H9 (cell line): ENCODE measurements around the gene DCX. TPM values are rescaled to one million over a fixed set of nuclear protein-coding genes. Genes with fewer than 3 reads are reported as not detected.
A peak's percentile ranks its signal among the peaks of the same experiment; 100 is the strongest.

Experiments used
- DNase-seq: peaks from one replicate; pipeline ENCODE4 v3.0.0-alpha.2; 2017
- H2AFZ ChIP-seq: one replicate; pipeline ENCODE4 v1.6.1; 2013; ENCODE audit warnings: mild to moderate bottlenecking, low read length, control low read depth, moderate library complexity
- H2AK5ac ChIP-seq: 2 replicates; pipeline ENCODE4 v1.6.1; 2013; ENCODE audit warnings: low read length, control low read depth, mixed read lengths; ENCODE audit not compliant: insufficient read length
- H2BK120ac ChIP-seq: one replicate; pipeline ENCODE4 v1.6.1; 2013; ENCODE audit warnings: low read depth, mild to moderate bottlenecking, low read length, control low read depth, inconsistent platforms; ENCODE audit not compliant: poor library complexity, severe bottlenecking
- H2BK12ac ChIP-seq: 2 replicates; pipeline ENCODE4 v1.6.1; 2013; ENCODE audit warnings: low read length, control low read depth, mixed read lengths, low read depth; ENCODE audit not compliant: insufficient read length
- H2BK15ac ChIP-seq: 2 replicates; pipeline ENCODE4 v1.6.1; 2013; ENCODE audit warnings: low read depth, low read length, control low read depth
- H2BK20ac ChIP-seq: one replicate; pipeline ENCODE4 v1.6.1; 2013; ENCODE audit warnings: low read depth, mild to moderate bottlenecking, low read length, control low read depth, inconsistent platforms; ENCODE audit not compliant: poor library complexity, severe bottlenecking
- H2BK5ac ChIP-seq: 2 replicates; pipeline ENCODE4 v1.6.1; 2013; ENCODE audit warnings: low read length, control low read depth, mixed read lengths; ENCODE audit not compliant: insufficient read length
- H3K14ac ChIP-seq: 2 replicates; pipeline ENCODE4 v1.6.1; 2013; ENCODE audit warnings: low read length, control low read depth; ENCODE audit not compliant: insufficient read depth
- H3K18ac ChIP-seq: 2 replicates; pipeline ENCODE4 v1.6.1; 2013; ENCODE audit warnings: low read depth, mild to moderate bottlenecking, mixed read lengths, low read length, control low read depth; ENCODE audit not compliant: insufficient read length
- H3K23ac ChIP-seq: 2 replicates; pipeline ENCODE4 v1.6.1; 2013; ENCODE audit warnings: low read length, control low read depth, mixed read lengths, low read depth; ENCODE audit not compliant: insufficient read length
- H3K23me2 ChIP-seq: 2 replicates; pipeline ENCODE4 v1.6.1; 2013; ENCODE audit warnings: low read depth, mild to moderate bottlenecking, mixed read lengths, low read length, control low read depth; ENCODE audit not compliant: insufficient read length, poor library complexity, severe bottlenecking
- H3K27ac ChIP-seq: 2 replicates; pipeline ENCODE4 v1.5.1; 2013; ENCODE audit warnings: low read length, control low read depth, mixed read lengths, low read depth; ENCODE audit not compliant: insufficient read length
- H3K27me3 ChIP-seq: 2 replicates; pipeline ENCODE4 v1.6.1; 2013; ENCODE audit warnings: low read length, control low read depth, inconsistent platforms; ENCODE audit not compliant: insufficient read depth
- H3K4ac ChIP-seq: 2 replicates; pipeline ENCODE4 v1.6.1; 2013; ENCODE audit warnings: low read depth, mild to moderate bottlenecking, control low read depth, inconsistent platforms, low read length, moderate library complexity
- H3K4me1 ChIP-seq: 2 replicates; pipeline ENCODE4 v1.6.1; 2013; ENCODE audit warnings: low read length, control low read depth, inconsistent platforms; ENCODE audit not compliant: insufficient read depth
- H3K4me2 ChIP-seq: 2 replicates; pipeline ENCODE4 v1.6.1; 2013; ENCODE audit warnings: low read length, control low read depth, mixed read lengths; ENCODE audit not compliant: insufficient read length, insufficient read depth
- H3K56ac ChIP-seq: 2 replicates; pipeline ENCODE4 v1.6.1; 2013; ENCODE audit warnings: low read depth, mild to moderate bottlenecking, mixed read lengths, low read length, control low read depth; ENCODE audit not compliant: insufficient read length
- H3K79me1 ChIP-seq: 2 replicates; pipeline ENCODE4 v1.6.1; 2013; ENCODE audit warnings: low read depth, mild to moderate bottlenecking, moderate library complexity, low read length, control low read depth, inconsistent platforms; ENCODE audit not compliant: insufficient read depth, poor library complexity, severe bottlenecking
- H3K79me2 ChIP-seq: 2 replicates; pipeline ENCODE4 v1.6.1; 2013; ENCODE audit warnings: low read length, control low read depth, inconsistent platforms; ENCODE audit not compliant: insufficient read depth
- H3K9ac ChIP-seq: 2 replicates; pipeline ENCODE4 v1.6.1; 2013; ENCODE audit warnings: low read length, control low read depth, mixed read lengths; ENCODE audit not compliant: insufficient read length; ENCODE audit errors: extremely low read depth
- H3K9me3 ChIP-seq: one replicate; pipeline ENCODE4 v1.6.1; 2013; ENCODE audit warnings: low read depth, low read length, inconsistent platforms; ENCODE audit not compliant: control insufficient read depth
- H3T11ph ChIP-seq: one replicate; pipeline ENCODE4 v1.6.1; 2013; ENCODE audit warnings: mild to moderate bottlenecking, low read length, control low read depth, inconsistent platforms
- H4K20me1 ChIP-seq: one replicate; pipeline ENCODE4 v1.6.1; 2013; ENCODE audit not compliant: control insufficient read depth, insufficient read length, insufficient read depth
- H4K5ac ChIP-seq: 2 replicates; pipeline ENCODE4 v1.6.1; 2013; ENCODE audit warnings: low read depth, mild to moderate bottlenecking, mixed read lengths, low read length, control low read depth; ENCODE audit not compliant: insufficient read length
- H4K8ac ChIP-seq: replicated peaks from 2 replicates; pipeline ENCODE4 v1.6.1; 2013; ENCODE audit warnings: low read length, control low read depth, mixed read lengths, low read depth; ENCODE audit not compliant: insufficient read length
- H4K91ac ChIP-seq: 2 replicates; pipeline ENCODE4 v1.6.1; 2013; ENCODE audit warnings: low read depth, mild to moderate bottlenecking, moderate library complexity, mixed read lengths, low read length, control low read depth; ENCODE audit not compliant: insufficient read length
- H3K27ac Mint-ChIP-seq, 3 experiments: 2 replicates in 2 of 3; 3 replicates in 1 of 3; pipeline ENCODE4 v1.8.0; 2020 to 2021; ENCODE audit warnings: mixed read lengths in 3 of 3, mild to moderate bottlenecking in 1 of 3, moderate library complexity in 1 of 3
- H3K27me3 Mint-ChIP-seq: 2 replicates; pipeline ENCODE4 v1.8.0; 2021; ENCODE audit warnings: low read depth, mild to moderate bottlenecking, moderate library complexity, mixed read lengths
- H3K36me3 Mint-ChIP-seq, 3 experiments: 2 replicates in 2 of 3; 3 replicates in 1 of 3; pipeline ENCODE4 v1.8.0; 2020 to 2021; ENCODE audit warnings: low read depth in 3 of 3, mixed read lengths in 3 of 3; ENCODE audit not compliant: insufficient read depth in 1 of 3
- H3K4me1 Mint-ChIP-seq, 2 experiments: 2 replicates each; pipeline ENCODE4 v1.8.0; 2020; ENCODE audit warnings: mixed read lengths in 2 of 2
- H3K4me3 Mint-ChIP-seq, 2 experiments: 2 replicates in 1 of 2; 3 replicates in 1 of 2; pipeline ENCODE4 v1.8.0; 2020 to 2021; ENCODE audit warnings: mild to moderate bottlenecking in 2 of 2, mixed read lengths in 2 of 2, moderate library complexity in 1 of 2
- H3K9me3 Mint-ChIP-seq, 2 experiments: 2 replicates in 1 of 2; 3 replicates in 1 of 2; pipeline ENCODE4 v1.8.0; 2020; ENCODE audit warnings: mild to moderate bottlenecking in 2 of 2, mixed read lengths in 2 of 2, moderate library complexity in 1 of 2
- WGBS: extraction: QIAGEN DNeasy Blood & Tissue Kit; methylation state at CpG from one replicate; pipeline ENCODE4 v1.1.7; 2013; ENCODE audit warnings: missing lambda C conversion rate, low lambda C conversion rate, mixed read lengths; ENCODE audit not compliant: insufficient read length; ENCODE audit errors: extremely low coverage; 5-methylcytosine and 5-hydroxymethylcytosine counted together
- total RNA-seq: library from RNA; stranded (reverse); gene quantifications from 2 replicates; pipeline ENCODE4 v1.2.1, GENCODE V29; 2021
- TF ChIP-seq, protein P1 (sequence below): fragments of 200-600 bp; sonication (generic); conservative IDR thresholded peaks from 3 replicates; pipeline ENCODE4 v1.8.0; 2021; ENCODE audit warnings: antibody characterized with exemption, mild to moderate bottlenecking

The DCX gene
- total RNA-seq, 1 experiment from 2014 or later = 2.0 TPM

DNA sequence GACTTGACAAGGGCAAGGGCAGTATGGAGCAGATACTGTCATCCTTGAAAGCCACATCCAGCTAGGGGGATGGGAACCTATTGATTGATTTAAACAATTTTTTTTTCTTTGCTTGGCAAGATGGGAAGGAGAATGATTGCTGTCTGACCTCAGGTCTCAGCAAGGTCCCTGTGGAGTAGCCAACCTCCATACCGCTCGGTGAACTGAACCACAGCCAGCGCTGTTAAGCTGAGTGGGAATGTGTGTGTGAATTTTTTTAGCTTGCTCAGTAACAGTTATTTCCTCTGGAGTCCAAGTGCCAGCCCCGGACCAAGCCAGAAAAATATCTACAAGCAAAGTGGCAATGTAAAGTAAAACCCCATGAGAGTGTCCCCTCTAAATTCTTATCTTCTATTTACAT is 25.9 kb downstream of the DCX start:
- Histone ChIP-seq H3K79me1 (no peaks in the 10 kb centered on the region), H3K9me3 (no peaks in the 10 kb centered on the region), H3K4me2 (no peak overlapping the region), H3K23ac (no peak overlapping the region), H3K9ac (no peak overlapping the region), H3K79me2 (no peaks in the 10 kb centered on the region), H3T11ph (no peak overlapping the region), H4K8ac (no peak overlapping the region), H4K20me1 (no peaks in the 10 kb centered on the region), H3K4ac (no peak overlapping the region), H3K27me3 (no peaks in the 10 kb centered on the region), H2AFZ (no peak overlapping the region), H3K56ac (no peak overlapping the region), H3K27ac (no peak overlapping the region), H4K5ac (no peak overlapping the region), H3K18ac (peak overlapping the region; percentile 30), H2BK12ac (no peak overlapping the region), H3K23me2 (no peaks in the 10 kb centered on the region), H2AK5ac (no peak overlapping the region), H2BK120ac (no peak overlapping the region), H2BK5ac (no peak overlapping the region), H2BK20ac (no peak overlapping the region), H4K91ac (no peak overlapping the region), H2BK15ac (no peak overlapping the region), H3K14ac (no peak overlapping the region), H3K4me1 (peaks cover 4% of the 10 kb centered on the region; the same call in 1 of the 2 replicates)
- Mint-ChIP-seq H3K36me3 (no peaks in the 10 kb centered on the region), H3K4me3 (no peak overlapping the region), H3K27ac (no peak overlapping the region), H3K27me3 (peaks cover 4% of the 10 kb centered on the region; the same call in 1 of the 2 replicates), H3K4me1 (peaks cover 10 to 16% of the 10 kb centered on the region in 2 experiments), H3K9me3 (no peaks in the 10 kb centered on the region)
- TF ChIP-seq, protein P1, sequence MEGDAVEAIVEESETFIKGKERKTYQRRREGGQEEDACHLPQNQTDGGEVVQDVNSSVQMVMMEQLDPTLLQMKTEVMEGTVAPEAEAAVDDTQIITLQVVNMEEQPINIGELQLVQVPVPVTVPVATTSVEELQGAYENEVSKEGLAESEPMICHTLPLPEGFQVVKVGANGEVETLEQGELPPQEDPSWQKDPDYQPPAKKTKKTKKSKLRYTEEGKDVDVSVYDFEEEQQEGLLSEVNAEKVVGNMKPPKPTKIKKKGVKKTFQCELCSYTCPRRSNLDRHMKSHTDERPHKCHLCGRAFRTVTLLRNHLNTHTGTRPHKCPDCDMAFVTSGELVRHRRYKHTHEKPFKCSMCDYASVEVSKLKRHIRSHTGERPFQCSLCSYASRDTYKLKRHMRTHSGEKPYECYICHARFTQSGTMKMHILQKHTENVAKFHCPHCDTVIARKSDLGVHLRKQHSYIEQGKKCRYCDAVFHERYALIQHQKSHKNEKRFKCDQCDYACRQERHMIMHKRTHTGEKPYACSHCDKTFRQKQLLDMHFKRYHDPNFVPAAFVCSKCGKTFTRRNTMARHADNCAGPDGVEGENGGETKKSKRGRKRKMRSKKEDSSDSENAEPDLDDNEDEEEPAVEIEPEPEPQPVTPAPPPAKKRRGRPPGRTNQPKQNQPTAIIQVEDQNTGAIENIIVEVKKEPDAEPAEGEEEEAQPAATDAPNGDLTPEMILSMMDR = no peak
- no peak for DNase-seq
- no CpG with 5 or more reads among the region's 4 CpGs for WGBS
